ENCODE data around the gene RPIA.
A peak's percentile ranks its signal among the peaks of the same experiment; 100 is the strongest.

The RPIA gene

GRCh38 chr2:88686320-88686719, 5.2 kb upstream of the RPIA start:
- no peak for DNase-seq (ENCODE audit: low read depth in 2 of 2)

GRCh38 chr2:88687384-88687783, 4.1 kb upstream of the RPIA start:
- DNase-seq (ENCODE audit: low read depth in 2 of 2) = no peak

- DNase-seq (ENCODE audit: low read depth in 2 of 2) = peak; percentile 2 to 14
Observed at GRCh38 chr2:88690591-88691338, 708 bp upstream of the RPIA start.

- no peak for DNase-seq (ENCODE audit: low read depth in 2 of 2)
Observed at GRCh38 chr2:88692187-88692586, 714 bp downstream of the RPIA start.

- no peak for DNase-seq (ENCODE audit: low read depth in 2 of 2)
Observed at GRCh38 chr2:88693911-88694414, 2.5 kb downstream of the RPIA start.

GRCh38 chr2:88696611-88697010, 5.1 kb downstream of the RPIA start:
- DNase-seq (ENCODE audit: low read depth in 2 of 2) = no peak

GRCh38 chr2:88697370-88698026, 6.0 kb downstream of the RPIA start:
- no peak for DNase-seq (ENCODE audit: low read depth in 2 of 2)

- no peak for DNase-seq (ENCODE audit: low read depth in 2 of 2)
Observed at GRCh38 chr2:88698027-88698413, 6.5 kb downstream of the RPIA start.

- DNase-seq (ENCODE audit: low read depth in 2 of 2) = no peak
Observed at GRCh38 chr2:88698498-88699233, 7.2 kb downstream of the RPIA start.

- DNase-seq (ENCODE audit: low read depth in 2 of 2) = no peak
Observed at GRCh38 chr2:88707003-88707402, 15.5 kb downstream of the RPIA start.

- no peak for DNase-seq (ENCODE audit: low read depth in 2 of 2)
Observed at GRCh38 chr2:88709181-88709631, 17.7 kb downstream of the RPIA start.

- no peak for DNase-seq (ENCODE audit: low read depth in 2 of 2)
Observed at GRCh38 chr2:88711289-88711688, 19.8 kb downstream of the RPIA start.

GRCh38 chr2:88711897-88712296, 20.4 kb downstream of the RPIA start:
- DNase-seq (ENCODE audit: low read depth in 2 of 2) = no peak

- DNase-seq (ENCODE audit: low read depth in 2 of 2) = no peak
Observed at GRCh38 chr2:88713408-88713807, 21.9 kb downstream of the RPIA start.

GRCh38 chr2:88714667-88715066, 23.2 kb downstream of the RPIA start:
- no peak for DNase-seq (ENCODE audit: low read depth in 2 of 2)

- no peak for DNase-seq (ENCODE audit: low read depth in 2 of 2)
Observed at GRCh38 chr2:88720399-88720798, 28.9 kb downstream of the RPIA start.

GRCh38 chr2:88721268-88721667, 29.8 kb downstream of the RPIA start:
- no peak for DNase-seq (ENCODE audit: low read depth in 2 of 2)

GRCh38 chr2:88724643-88725332, 33.3 kb downstream of the RPIA start:
- DNase-seq (ENCODE audit: low read depth in 2 of 2) = no peak

- DNase-seq (ENCODE audit: low read depth in 2 of 2) = no peak
Observed at GRCh38 chr2:88729061-88729745, 37.7 kb downstream of the RPIA start.

GRCh38 chr2:88733155-88733902, 41.9 kb downstream of the RPIA start:
- no peak for DNase-seq (ENCODE audit: low read depth in 2 of 2)

- DNase-seq (ENCODE audit: low read depth in 2 of 2) = no peak
Observed at GRCh38 chr2:88735133-88735532, 43.7 kb downstream of the RPIA start.
